CD14-positive monocyte (primary cell): ENCODE measurements around the gene HLCS. TPM values are rescaled to one million over a fixed set of nuclear protein-coding genes. Genes with fewer than 3 reads are reported as not detected.

ENCODE experiments used
- DNase-seq, 3 donors: peaks; one replicate each; pipeline ENCODE4 v3.0.0-alpha.2; 2011 to 2022
- H2AFZ ChIP-seq: 2 replicates; pipeline ENCODE4 v1.6.0; 2012; ENCODE audit warnings: mild to moderate bottlenecking, low read depth, low read length, inconsistent platforms; ENCODE audit not compliant: insufficient read depth, poor library complexity, severe bottlenecking
- H3K27ac ChIP-seq, 2 donors: 1 replicate in 1 of 2; 2 replicates in 1 of 2; pipeline ENCODE4 v1.5.1; 2012 to 2013; ENCODE audit warnings: low read length in 2 of 2, control low read depth in 1 of 2, inconsistent platforms in 1 of 2, low read depth in 1 of 2, mild to moderate bottlenecking in 1 of 2
- H3K27me3 ChIP-seq, 2 donors: one replicate each; pipeline versions ENCODE4 v1.6.0 to v1.6.1; 2011 to 2013; ENCODE audit warnings: low read length in 2 of 2; ENCODE audit not compliant: control insufficient read depth in 2 of 2, insufficient read depth in 2 of 2
- H3K36me3 ChIP-seq, 2 donors: replicated peaks in 1 of 2; 1 replicate in 1 of 2; 2 replicates in 1 of 2; pipeline versions ENCODE4 v1.5.1 to v1.6.1; 2012 to 2013; ENCODE audit warnings: low read length in 2 of 2, control low read depth in 1 of 2, inconsistent platforms in 1 of 2, mild to moderate bottlenecking in 1 of 2; ENCODE audit not compliant: insufficient read depth in 2 of 2, control insufficient read depth in 1 of 2
- H3K4me1 ChIP-seq, 2 donors: 1 replicate in 1 of 2; 2 replicates in 1 of 2; pipeline versions ENCODE4 v1.5.1 to v1.6.1; 2012 to 2013; ENCODE audit warnings: low read length in 2 of 2, control low read depth in 1 of 2, inconsistent platforms in 1 of 2, mild to moderate bottlenecking in 1 of 2, moderate library complexity in 1 of 2; ENCODE audit not compliant: insufficient read depth in 2 of 2, control insufficient read depth in 1 of 2
- H3K4me2 ChIP-seq: replicated peaks from 2 replicates; pipeline ENCODE3; 2012; ENCODE audit warnings: low read length, moderate library complexity, mild to moderate bottlenecking; ENCODE audit not compliant: poor library complexity, severe bottlenecking; ENCODE audit errors: extremely low read depth
- H3K4me3 ChIP-seq, 3 experiments: fragments of 200-600 bp in 1 of 3; sonication (generic) in 1 of 3; replicated peaks in 1 of 3; 1 replicate in 2 of 3; 2 replicates in 1 of 3; pipeline ENCODE4 v1.5.1; 2011 to 2013; ENCODE audit warnings: low read length in 3 of 3, mild to moderate bottlenecking in 3 of 3, control low read depth in 2 of 3, low read depth in 2 of 3, inconsistent platforms in 1 of 3, moderate library complexity in 1 of 3
- H3K79me2 ChIP-seq: 2 replicates; pipeline ENCODE4 v1.6.0; 2012; ENCODE audit warnings: mild to moderate bottlenecking, control low read depth, inconsistent platforms, low read length, moderate library complexity; ENCODE audit not compliant: insufficient read depth
- H3K9ac ChIP-seq: 2 replicates; pipeline ENCODE4 v1.6.0; 2017; ENCODE audit warnings: low read length, mild to moderate bottlenecking; ENCODE audit not compliant: insufficient read depth, poor library complexity, severe bottlenecking
- H3K9me3 ChIP-seq, 2 donors: replicated peaks in 1 of 2; 1 replicate in 1 of 2; 2 replicates in 1 of 2; pipeline versions ENCODE4 v1.5.1 to v1.6.1; 2012 to 2013; ENCODE audit warnings: low read length in 2 of 2, control low read depth in 1 of 2; ENCODE audit not compliant: control insufficient read depth in 1 of 2, insufficient read depth in 1 of 2
- H4K20me1 ChIP-seq: 2 replicates; pipeline ENCODE4 v1.6.0; 2012; ENCODE audit warnings: mild to moderate bottlenecking, low read length, control low read depth, moderate library complexity; ENCODE audit not compliant: insufficient read depth
- H3K27ac Mint-ChIP-seq, 7 donors: one replicate each; pipeline ENCODE4 v1.8.0; 2020; ENCODE audit warnings: mild to moderate bottlenecking in 7 of 7, mixed read lengths in 7 of 7, moderate library complexity in 6 of 7, inconsistent platforms in 2 of 7
- H3K27me3 Mint-ChIP-seq, 3 donors: one replicate each; pipeline ENCODE4 v1.8.0; 2021 to 2022; ENCODE audit warnings: low read depth in 3 of 3, mild to moderate bottlenecking in 3 of 3, mixed read lengths in 3 of 3, moderate library complexity in 3 of 3, inconsistent platforms in 1 of 3
- H3K36me3 Mint-ChIP-seq, 2 donors: one replicate each; pipeline ENCODE4 v1.8.0; 2020; ENCODE audit warnings: mixed read lengths in 2 of 2, inconsistent platforms in 1 of 2, mild to moderate bottlenecking in 1 of 2
- H3K4me1 Mint-ChIP-seq: one replicate; pipeline ENCODE4 v1.8.0; 2020; ENCODE audit warnings: mild to moderate bottlenecking, mixed read lengths
- H3K4me3 Mint-ChIP-seq, 2 donors: one replicate each; pipeline ENCODE4 v1.8.0; 2020; ENCODE audit warnings: mild to moderate bottlenecking in 2 of 2, mixed read lengths in 2 of 2, moderate library complexity in 1 of 2
- H3K9me3 Mint-ChIP-seq, 7 donors: one replicate each; pipeline ENCODE4 v1.8.0; 2020 to 2022; ENCODE audit warnings: mixed read lengths in 7 of 7, mild to moderate bottlenecking in 6 of 7, moderate library complexity in 6 of 7, inconsistent platforms in 2 of 7
- CTCF ChIP-seq: fragments of 200-600 bp; IDR thresholded peaks from one replicate; pipeline ENCODE4 v1.8.0; 2022; ENCODE audit warnings: antibody characterized with exemption, mild to moderate bottlenecking
- WGBS: methylation state at CpG from one replicate; pipeline ENCODE4 v1.1.5; 2013; ENCODE audit warnings: missing lambda C conversion rate; ENCODE audit not compliant: insufficient coverage; 5-methylcytosine and 5-hydroxymethylcytosine counted together
- intact Hi-C, 2 donors: fragments of 100-400 bp; cut with micrococcal nuclease; formaldehyde crosslinking; loops; one replicate each; pipeline versions ENCODE4 v1.15.0 to v1.15.1; 2023
- polyA plus RNA-seq, 3 donors: library from polyadenylated mRNA; depleted of rRNA in 1 of 3; unstranded in 2 of 3; stranded (reverse) in 1 of 3; fragments of 300-500 nt in 2 of 3; fragments of >200 nt in 1 of 3; fragmentation: Illumina TruSeq in 2 of 3; gene quantifications; 1 replicate in 2 of 3; 2 replicates in 1 of 3; pipeline ENCODE4 v1.2.3, GENCODE V29; 2012 to 2021

HLCS gene
- polyA plus RNA-seq, 3 donors = 2.1 to 3.1 (median 2.2) TPM

- H3K4me3 Mint-ChIP-seq = no peak overlapping the region
- Histone ChIP-seq H3K36me3 (no peaks in the 10 kb centered on the region), H3K4me3 (no peak overlapping the region), H3K9me3 (no peaks in the 10 kb centered on the region), H3K4me2 (no peak overlapping the region), H3K79me2 (no peaks in the 10 kb centered on the region), H3K27ac (no peak overlapping the region), H4K20me1 (no peaks in the 10 kb centered on the region), H3K4me1 (no peaks in the 10 kb centered on the region), H3K27me3 (no peaks in the 10 kb centered on the region), H2AFZ (no peak overlapping the region), H3K9ac (no peak overlapping the region)
- TF ChIP-seq CTCF = no peak
- H3K36me3 Mint-ChIP-seq = no peaks in the 10 kb centered on the region
- no peaks in the 10 kb centered on the region for H3K9me3 Mint-ChIP-seq
- peaks cover 0 to 2% (median 2%) of the 10 kb centered on the region in 3 donors for H3K27me3 Mint-ChIP-seq
- intact Hi-C loops = no loop called here
- no peak overlapping the region for H3K27ac Mint-ChIP-seq
- no peak for DNase-seq
- 70% methylated on average over 6 of the region's 8 CpGs for WGBS
- no peaks in the 10 kb centered on the region for H3K4me1 Mint-ChIP-seq
Measured at GRCh38 chr21:36773995-36774394, 192.5 kb downstream of the HLCS start.

GRCh38 chr21:36773117-36773516 lies 193.4 kb downstream of the HLCS start:
- Mint-ChIP-seq H3K36me3 (no peaks in the 10 kb centered on the region), H3K27ac (no peak overlapping the region), H3K4me1 (no peaks in the 10 kb centered on the region), H3K27me3 (peaks cover 2% of the 10 kb centered on the region in 3 donors), H3K9me3 (no peaks in the 10 kb centered on the region), H3K4me3 (no peak overlapping the region)
- no peak overlapping the region for H3K4me2 ChIP-seq
- intact Hi-C loops = no loop called here
- no peaks in the 10 kb centered on the region for H4K20me1 ChIP-seq
- H3K36me3 ChIP-seq = no peaks in the 10 kb centered on the region
- no peak overlapping the region for H3K9ac ChIP-seq
- TF ChIP-seq CTCF = no peak
- no peaks in the 10 kb centered on the region for H3K9me3 ChIP-seq
- no peak overlapping the region for H3K4me3 ChIP-seq
- H3K4me1 ChIP-seq = no peaks in the 10 kb centered on the region
- H2AFZ ChIP-seq = no peak overlapping the region
- no peak overlapping the region for H3K27ac ChIP-seq
- 100% methylated on average over 3 of the region's 5 CpGs for WGBS
- no peaks in the 10 kb centered on the region for H3K27me3 ChIP-seq
- DNase-seq = no peak
- no peaks in the 10 kb centered on the region for H3K79me2 ChIP-seq
